GM10847 (cell line): ENCODE data around the gene SCFD1.

Experiments used
- POLR2A ChIP-seq: IDR thresholded peaks from 2 replicates; pipeline ENCODE4 v1.6.1; 2011; ENCODE audit not compliant: insufficient read length; ENCODE audit errors: extremely low read depth

The SCFD1 gene

DNA sequence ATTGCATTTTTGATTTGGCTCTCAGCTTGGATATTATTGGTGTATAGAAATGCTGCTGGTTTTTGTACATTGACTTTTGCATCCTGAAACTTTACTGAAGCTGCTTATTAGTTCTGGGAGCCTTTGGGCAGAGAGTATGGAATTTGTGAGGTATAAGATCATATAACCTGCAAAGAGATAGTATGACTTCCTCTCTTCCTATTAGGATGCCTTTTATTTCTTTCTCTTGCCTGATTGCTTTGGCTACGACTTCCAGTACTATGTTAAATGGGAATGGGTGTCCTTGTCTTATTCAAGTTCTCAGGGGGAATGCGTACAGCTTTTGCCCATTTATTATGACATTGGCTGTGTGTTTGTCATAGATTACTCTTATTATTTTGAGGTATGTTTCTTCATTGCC lies 23.5 kb downstream of the SCFD1 start:
- TF ChIP-seq POLR2A, result no peak

GRCh38 chr14:30648471-30648870 lies 26.4 kb downstream of the SCFD1 start:
- no peak for TF ChIP-seq POLR2A

- TF ChIP-seq POLR2A, result no peak
Measured at GRCh38 chr14:30651937-30652336, 29.8 kb downstream of the SCFD1 start.

DNA sequence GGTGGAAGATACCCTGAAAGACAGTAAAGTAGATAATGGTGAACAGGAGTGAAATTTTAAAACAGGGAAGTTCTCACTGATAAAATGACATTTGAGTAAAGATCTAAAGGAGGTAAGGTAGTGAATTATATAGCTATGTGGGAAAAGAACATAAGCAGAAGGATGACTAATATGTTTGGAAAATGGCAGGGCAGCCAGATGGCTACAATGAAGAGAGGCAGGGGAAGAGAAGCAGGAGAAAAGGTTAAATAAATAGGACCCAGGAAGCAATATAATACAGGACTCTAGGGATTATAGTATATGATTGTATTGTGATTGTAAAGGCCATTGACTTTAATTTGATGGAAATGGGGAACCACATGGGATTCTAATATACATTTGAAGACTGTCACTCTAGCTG lies 33.0 kb downstream of the SCFD1 start:
- no peak for TF ChIP-seq POLR2A

DNA sequence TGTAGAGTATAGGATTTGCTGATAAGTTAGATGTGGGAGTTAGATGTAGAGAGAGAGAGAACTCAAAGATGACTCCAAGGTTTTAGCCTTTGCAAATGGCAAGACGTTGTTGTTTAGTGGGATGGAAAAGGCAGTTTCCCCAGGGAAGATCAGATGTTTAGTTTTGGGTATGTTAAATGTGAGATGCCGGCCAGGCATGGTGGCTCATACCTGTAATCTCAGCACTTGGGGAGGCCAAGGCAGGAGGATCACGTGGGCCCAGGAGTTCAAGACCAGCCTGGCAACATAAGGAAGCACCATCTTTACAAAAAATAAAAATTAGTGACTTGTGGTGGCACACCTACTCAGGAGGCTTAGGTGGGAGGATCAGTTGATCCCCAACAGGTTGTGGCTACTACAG lies 33.5 kb downstream of the SCFD1 start:
- TF ChIP-seq POLR2A, result no peak

- TF ChIP-seq POLR2A, result no peak
Measured at GRCh38 chr14:30656190-30656632, 34.1 kb downstream of the SCFD1 start.

- TF ChIP-seq POLR2A, result no peak
Measured at GRCh38 chr14:30657050-30657449, 34.9 kb downstream of the SCFD1 start.

DNA sequence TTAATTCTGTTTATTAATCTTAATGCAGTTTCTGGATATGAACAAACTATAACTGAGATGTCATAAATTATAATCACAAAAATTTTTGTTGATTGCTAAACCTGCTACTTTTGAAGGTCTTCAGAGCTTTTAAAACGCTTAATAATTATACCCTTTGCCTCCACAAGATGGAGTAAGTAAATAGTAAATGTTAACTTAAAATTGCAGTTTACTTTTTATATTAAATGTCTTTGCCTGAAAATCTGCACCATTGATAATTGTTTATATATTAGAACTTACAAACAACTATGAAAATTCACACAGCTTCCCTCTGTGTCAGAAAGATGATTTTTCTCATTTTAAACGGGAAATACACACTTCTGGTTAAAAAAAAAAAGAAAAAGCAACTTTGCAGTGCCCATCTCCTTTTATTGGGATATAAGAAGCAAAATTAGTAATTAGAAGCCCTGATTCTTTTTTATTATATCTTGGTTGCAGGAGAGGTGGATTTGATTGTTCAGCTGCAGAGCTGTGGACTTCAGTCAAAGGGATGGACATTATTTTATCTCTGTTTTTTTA lies 35.6 kb downstream of the SCFD1 start:
- TF ChIP-seq POLR2A, result no peak

GRCh38 chr14:30658645-30659044 lies 36.5 kb downstream of the SCFD1 start:
- TF ChIP-seq POLR2A, result no peak

GRCh38 chr14:30669594-30669993 lies 47.5 kb downstream of the SCFD1 start:
- TF ChIP-seq POLR2A, result no peak

DNA sequence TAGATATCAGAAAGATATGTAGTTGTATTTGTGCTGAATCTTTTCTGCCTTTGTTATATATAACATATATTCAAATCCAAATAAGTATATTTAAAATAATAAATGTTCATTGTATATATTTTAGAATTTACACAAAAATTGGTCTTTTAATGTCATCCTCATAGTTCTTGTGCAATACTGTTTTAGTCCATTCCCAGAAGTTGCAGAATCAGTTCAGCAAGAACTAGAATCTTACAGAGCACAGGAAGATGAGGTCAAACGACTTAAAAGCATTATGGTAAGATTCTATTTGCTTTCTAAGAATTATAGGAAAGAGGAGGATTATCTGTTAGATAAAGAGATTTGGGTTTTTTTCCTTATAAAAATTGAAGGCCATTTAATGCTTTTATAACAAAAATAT lies 51.0 kb downstream of the SCFD1 start:
- no peak for TF ChIP-seq POLR2A

- no peak for TF ChIP-seq POLR2A
Measured at GRCh38 chr14:30678926-30679431, 56.9 kb downstream of the SCFD1 start.

GRCh38 chr14:30680036-30680435 lies 57.9 kb downstream of the SCFD1 start:
- TF ChIP-seq POLR2A, result no peak

- no peak for TF ChIP-seq POLR2A
Measured at GRCh38 chr14:30681752-30682355, 59.7 kb downstream of the SCFD1 start.

- no peak for TF ChIP-seq POLR2A
Measured at GRCh38 chr14:30691751-30692398, 69.8 kb downstream of the SCFD1 start.

DNA sequence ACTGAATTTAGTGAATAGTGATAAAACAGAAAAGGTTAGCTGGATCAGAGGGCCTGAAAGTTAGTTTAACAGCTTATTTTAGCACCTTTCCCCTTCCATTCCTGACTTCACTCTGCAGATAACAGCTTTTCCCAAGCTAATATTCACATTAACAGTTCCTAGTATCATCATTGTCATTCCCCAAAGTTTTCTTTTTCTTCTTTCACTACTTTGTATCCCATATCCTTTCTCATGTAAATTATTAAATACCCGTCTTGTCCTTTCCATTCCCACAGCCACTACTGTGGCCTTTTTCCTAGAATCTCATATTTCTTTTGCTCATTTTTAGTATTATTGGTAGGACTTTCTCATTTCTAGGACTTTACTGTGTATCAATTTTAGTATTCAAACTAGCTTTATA lies 70.5 kb downstream of the SCFD1 start:
- no peak for TF ChIP-seq POLR2A

DNA sequence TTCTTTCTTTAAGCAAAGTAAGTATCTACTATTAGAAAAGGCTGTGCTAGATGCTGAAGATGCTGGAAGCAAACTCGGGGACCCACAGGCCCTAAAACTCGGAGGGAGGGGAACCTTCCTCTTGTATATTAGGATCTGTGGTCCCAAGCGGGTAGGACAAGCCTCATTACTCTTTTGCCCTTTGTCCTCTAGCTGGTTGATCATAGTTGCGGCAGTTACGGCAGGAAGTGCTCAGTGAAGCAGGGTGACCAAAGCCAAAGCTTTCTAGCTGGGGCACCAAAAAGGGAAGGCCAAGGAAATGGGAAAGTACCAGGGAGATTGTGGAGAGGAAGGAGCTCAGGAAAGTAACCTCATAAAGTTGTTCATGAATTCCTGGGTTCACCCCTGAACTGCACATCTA lies 76.3 kb downstream of the SCFD1 start:
- TF ChIP-seq POLR2A, result no peak

DNA sequence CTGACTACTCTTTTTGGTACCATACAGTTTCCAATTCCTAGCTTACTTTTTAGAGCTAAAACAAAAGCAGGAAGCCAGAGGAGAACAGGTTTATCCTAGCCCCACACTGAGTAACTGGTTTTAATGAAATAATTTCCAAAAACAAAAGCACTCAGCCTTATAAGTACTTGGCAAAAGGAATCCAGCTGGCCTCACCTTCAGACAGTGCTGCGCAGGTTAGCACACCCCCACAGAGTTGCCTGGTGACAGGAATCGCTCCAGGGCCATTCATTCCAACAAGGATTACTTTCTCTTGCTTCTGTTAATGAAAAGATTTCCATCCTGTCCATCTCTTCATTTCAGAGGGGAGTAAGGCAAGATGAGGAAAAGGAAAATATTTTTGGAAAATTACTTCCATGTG lies 84.6 kb downstream of the SCFD1 start:
- no peak for TF ChIP-seq POLR2A
